ENCODE measurements around the gene P2RY14. TPM values are rescaled to one million over a fixed set of nuclear protein-coding genes. Genes with fewer than 3 reads are reported as not detected.
"Not testable (repeated sequence)": the region's sequence is repeated elsewhere in the genome, so short reads cannot be mapped to it uniquely, and the experiment has no call there.

The P2RY14 gene
- total RNA-seq, 1 donor from 2014 or later = 0.11 TPM

DNA sequence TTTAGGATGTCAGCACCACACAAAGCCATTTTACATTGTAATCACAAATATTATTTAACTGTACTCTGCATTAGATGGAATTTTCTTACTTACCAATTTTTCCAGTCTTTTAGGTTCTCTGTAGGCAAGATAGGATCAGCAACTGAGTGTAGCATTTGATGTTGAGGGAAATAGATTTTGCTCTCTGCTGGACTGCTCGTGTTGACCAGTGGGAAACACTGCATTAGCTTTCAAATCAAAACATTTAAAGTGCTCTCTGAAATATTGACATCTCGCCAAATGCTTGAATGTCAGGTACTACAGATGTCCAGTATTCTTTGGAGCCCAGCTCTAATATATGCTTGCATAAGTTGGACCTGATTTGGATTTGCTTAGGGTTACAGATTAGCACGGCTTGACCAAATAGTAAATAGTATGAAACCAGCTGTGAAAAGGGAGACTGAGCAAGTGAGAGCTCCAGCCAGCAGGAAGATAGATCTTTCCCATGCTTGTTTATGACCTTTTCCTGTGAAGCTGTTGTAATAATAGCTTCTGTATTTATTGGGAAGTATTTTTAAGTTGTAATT is 29.5 kb downstream of the P2RY14 start:
- Mint-ChIP-seq H3K4me1 (ENCODE audit: low read depth, unreplicated experiment) (no peaks in the 10 kb centered on the region), H3K27me3 (ENCODE audit: low read depth, unreplicated experiment) (no peaks in the 10 kb centered on the region), H3K9me3 (ENCODE audit: unreplicated experiment) (peaks cover 2% of the 10 kb centered on the region), H3K4me3 (ENCODE audit: unreplicated experiment) (no peak overlapping the region), H3K27ac (ENCODE audit: unreplicated experiment) (no peak overlapping the region), H3K36me3 (ENCODE audit: low read depth, unreplicated experiment) (no peaks in the 10 kb centered on the region)
- no peaks in the 10 kb centered on the region for H3K9me3 ChIP-seq (ENCODE audit: insufficient read depth, low read depth, low read length)
- FAIRE-seq (no peak), DNase-seq (ENCODE audit: low read depth) (no peak)
- H2AFZ ChIP-seq (ENCODE audit: low read depth, low read length) = no peak overlapping the region
- no peak overlapping the region for H3K4me2 ChIP-seq (ENCODE audit: low read length)
- no peaks in the 10 kb centered on the region for H3K79me2 ChIP-seq (ENCODE audit: insufficient read depth, low read length)
- no peaks in the 10 kb centered on the region for H4K20me1 ChIP-seq (ENCODE audit: insufficient read depth, low read length)
- no peak overlapping the region for H3K27ac ChIP-seq (ENCODE audit: low read depth, low read length)
- H3K27me3 ChIP-seq (ENCODE audit: insufficient read depth, low read length) = no peaks in the 10 kb centered on the region
- no peaks in the 10 kb centered on the region for H3K36me3 ChIP-seq (ENCODE audit: insufficient read depth, low read length)
- no peak overlapping the region for H3K4me3 ChIP-seq (ENCODE audit: insufficient read depth, low read depth, low read length)
- TF ChIP-seq, protein P1, sequence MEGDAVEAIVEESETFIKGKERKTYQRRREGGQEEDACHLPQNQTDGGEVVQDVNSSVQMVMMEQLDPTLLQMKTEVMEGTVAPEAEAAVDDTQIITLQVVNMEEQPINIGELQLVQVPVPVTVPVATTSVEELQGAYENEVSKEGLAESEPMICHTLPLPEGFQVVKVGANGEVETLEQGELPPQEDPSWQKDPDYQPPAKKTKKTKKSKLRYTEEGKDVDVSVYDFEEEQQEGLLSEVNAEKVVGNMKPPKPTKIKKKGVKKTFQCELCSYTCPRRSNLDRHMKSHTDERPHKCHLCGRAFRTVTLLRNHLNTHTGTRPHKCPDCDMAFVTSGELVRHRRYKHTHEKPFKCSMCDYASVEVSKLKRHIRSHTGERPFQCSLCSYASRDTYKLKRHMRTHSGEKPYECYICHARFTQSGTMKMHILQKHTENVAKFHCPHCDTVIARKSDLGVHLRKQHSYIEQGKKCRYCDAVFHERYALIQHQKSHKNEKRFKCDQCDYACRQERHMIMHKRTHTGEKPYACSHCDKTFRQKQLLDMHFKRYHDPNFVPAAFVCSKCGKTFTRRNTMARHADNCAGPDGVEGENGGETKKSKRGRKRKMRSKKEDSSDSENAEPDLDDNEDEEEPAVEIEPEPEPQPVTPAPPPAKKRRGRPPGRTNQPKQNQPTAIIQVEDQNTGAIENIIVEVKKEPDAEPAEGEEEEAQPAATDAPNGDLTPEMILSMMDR (IDR thresholded peaks at IDR 0.05; ENCODE audit: insufficient read depth, low read depth, low read length) = no peak
- TF ChIP-seq EZH2 (IDR thresholded peaks at IDR 0.05; ENCODE audit: insufficient read depth, low read length) = no peak
- no peak overlapping the region for H3K9ac ChIP-seq (ENCODE audit: low read length)
- no peaks in the 10 kb centered on the region for H3K4me1 ChIP-seq (ENCODE audit: insufficient read depth, low read length)

DNA sequence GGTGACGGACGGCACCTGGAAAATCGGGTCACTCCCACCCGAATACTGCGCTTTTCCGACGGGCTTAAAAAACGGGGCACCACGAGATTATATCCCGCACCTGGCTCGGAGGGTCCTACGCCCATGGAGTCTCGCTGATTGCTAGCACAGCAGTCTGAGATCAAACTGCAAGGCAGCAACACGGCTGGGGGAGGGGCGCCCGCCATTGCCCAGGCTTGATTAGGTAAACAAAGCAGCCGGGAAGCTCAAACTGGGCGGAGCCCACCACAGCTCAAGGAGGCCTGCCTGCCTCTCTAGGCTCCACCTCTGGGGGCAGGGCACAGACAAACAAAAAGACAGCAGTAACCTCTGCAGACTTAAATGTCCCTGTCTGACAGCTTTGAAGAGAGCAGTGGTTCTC is 36.3 kb downstream of the P2RY14 start:
- not testable (repeated sequence) for H3K9me3 Mint-ChIP-seq (ENCODE audit: unreplicated experiment); H3K4me3 ChIP-seq (ENCODE audit: insufficient read depth, low read depth, low read length); H3K9ac ChIP-seq (ENCODE audit: low read length); H4K20me1 ChIP-seq (ENCODE audit: insufficient read depth, low read length); H3K27ac Mint-ChIP-seq (ENCODE audit: unreplicated experiment); H3K4me3 Mint-ChIP-seq (ENCODE audit: unreplicated experiment); H3K27ac ChIP-seq (ENCODE audit: low read depth, low read length); H3K27me3 Mint-ChIP-seq (ENCODE audit: low read depth, unreplicated experiment); H3K27me3 ChIP-seq (ENCODE audit: insufficient read depth, low read length); H2AFZ ChIP-seq (ENCODE audit: low read depth, low read length); H3K4me1 Mint-ChIP-seq (ENCODE audit: low read depth, unreplicated experiment); H3K4me1 ChIP-seq (ENCODE audit: insufficient read depth, low read length); FAIRE-seq; H3K36me3 Mint-ChIP-seq (ENCODE audit: low read depth, unreplicated experiment); H3K9me3 ChIP-seq (ENCODE audit: insufficient read depth, low read depth, low read length); H3K36me3 ChIP-seq (ENCODE audit: insufficient read depth, low read length); DNase-seq (ENCODE audit: low read depth); H3K79me2 ChIP-seq (ENCODE audit: insufficient read depth, low read length); H3K4me2 ChIP-seq (ENCODE audit: low read length)

DNA sequence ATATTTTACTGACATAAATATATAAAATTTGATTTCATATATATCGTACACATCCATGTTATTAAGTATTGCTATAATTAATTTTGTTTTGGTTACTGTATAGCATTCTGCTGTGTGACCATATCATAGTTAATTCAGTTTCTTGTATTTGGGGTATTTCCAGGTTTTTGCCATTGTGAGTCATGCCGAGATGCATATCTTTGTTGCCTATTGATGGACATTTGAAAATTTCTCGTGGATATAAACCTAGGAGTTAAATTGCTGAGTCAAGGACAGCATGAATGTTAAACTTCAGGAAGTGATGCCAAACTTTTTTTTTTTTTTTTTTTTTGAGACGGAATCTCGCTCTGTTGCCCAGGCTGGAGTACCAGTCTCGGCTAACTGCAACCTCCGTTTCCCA is 41.6 kb downstream of the P2RY14 start:
- no peaks in the 10 kb centered on the region for H3K4me1 ChIP-seq (ENCODE audit: insufficient read depth, low read length)
- FAIRE-seq = no peak
- no peaks in the 10 kb centered on the region for H3K27me3 Mint-ChIP-seq (ENCODE audit: low read depth, unreplicated experiment)
- no peaks in the 10 kb centered on the region for H3K4me1 Mint-ChIP-seq (ENCODE audit: low read depth, unreplicated experiment)
- H3K9me3 ChIP-seq (ENCODE audit: insufficient read depth, low read depth, low read length) = no peaks in the 10 kb centered on the region
- H4K20me1 ChIP-seq (ENCODE audit: insufficient read depth, low read length) = no peaks in the 10 kb centered on the region
- no peaks in the 10 kb centered on the region for H3K79me2 ChIP-seq (ENCODE audit: insufficient read depth, low read length)
- no peak overlapping the region for H2AFZ ChIP-seq (ENCODE audit: low read depth, low read length)
- no peak overlapping the region for H3K4me3 ChIP-seq (ENCODE audit: insufficient read depth, low read depth, low read length)
- H3K9me3 Mint-ChIP-seq (ENCODE audit: unreplicated experiment) = peaks cover 2% of the 10 kb centered on the region
- no peaks in the 10 kb centered on the region for H3K27me3 ChIP-seq (ENCODE audit: insufficient read depth, low read length)
- H3K4me3 Mint-ChIP-seq (ENCODE audit: unreplicated experiment) = no peak overlapping the region
- no peak overlapping the region for H3K9ac ChIP-seq (ENCODE audit: low read length)
- H3K36me3 Mint-ChIP-seq (ENCODE audit: low read depth, unreplicated experiment) = peaks cover 2% of the 10 kb centered on the region
- H3K27ac Mint-ChIP-seq (ENCODE audit: unreplicated experiment) = no peak overlapping the region
- peak; percentile 8 for DNase-seq (ENCODE audit: low read depth)
- H3K4me2 ChIP-seq (ENCODE audit: low read length) = no peak overlapping the region
- H3K27ac ChIP-seq (ENCODE audit: low read depth, low read length) = no peak overlapping the region
- H3K36me3 ChIP-seq (ENCODE audit: insufficient read depth, low read length) = no peaks in the 10 kb centered on the region
- TF ChIP-seq, protein P1 (IDR thresholded peaks at IDR 0.05; ENCODE audit: insufficient read depth, low read depth, low read length) = no peak
- TF ChIP-seq EZH2 (IDR thresholded peaks at IDR 0.05; ENCODE audit: insufficient read depth, low read length) = no peak

Data from astrocyte (in vitro differentiated cells and primary cell).